HG02884 (cell line): ENCODE results near the gene LAMA1.
"Not testable (repeated sequence)": the region's sequence is repeated elsewhere in the genome, so short reads cannot be mapped to it uniquely, and the experiment has no call there.

ENCODE experiments used
- ATAC-seq: cut with Tn5 transposase; IDR thresholded peaks from one replicate; pipeline ENCODE4 v1.9.1; 2021; ENCODE audit warnings: mild to moderate bottlenecking, moderate library complexity; ENCODE audit not compliant: unreplicated experiment

The LAMA1 gene

DNA sequence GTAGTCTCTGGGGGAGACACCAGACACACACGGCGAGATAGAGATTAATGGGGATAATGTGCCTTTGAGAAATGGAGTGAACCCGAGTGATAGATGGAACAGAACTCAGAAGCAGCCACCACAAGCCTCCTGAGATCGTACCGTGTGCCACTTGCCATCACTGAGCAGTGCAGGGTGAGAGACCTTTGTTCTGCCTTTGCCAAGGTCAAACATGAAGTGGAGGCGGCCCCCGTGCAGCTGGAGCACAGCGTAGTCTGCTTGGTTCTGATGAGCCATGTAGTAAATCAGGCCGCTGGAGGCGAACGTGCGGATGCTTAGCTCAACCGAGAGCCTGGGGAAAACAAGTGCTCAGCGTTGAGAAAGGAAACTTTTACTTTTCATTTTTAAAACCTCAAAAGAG lies 167.0 kb downstream of the LAMA1 start:
- no peak for ATAC-seq

DNA sequence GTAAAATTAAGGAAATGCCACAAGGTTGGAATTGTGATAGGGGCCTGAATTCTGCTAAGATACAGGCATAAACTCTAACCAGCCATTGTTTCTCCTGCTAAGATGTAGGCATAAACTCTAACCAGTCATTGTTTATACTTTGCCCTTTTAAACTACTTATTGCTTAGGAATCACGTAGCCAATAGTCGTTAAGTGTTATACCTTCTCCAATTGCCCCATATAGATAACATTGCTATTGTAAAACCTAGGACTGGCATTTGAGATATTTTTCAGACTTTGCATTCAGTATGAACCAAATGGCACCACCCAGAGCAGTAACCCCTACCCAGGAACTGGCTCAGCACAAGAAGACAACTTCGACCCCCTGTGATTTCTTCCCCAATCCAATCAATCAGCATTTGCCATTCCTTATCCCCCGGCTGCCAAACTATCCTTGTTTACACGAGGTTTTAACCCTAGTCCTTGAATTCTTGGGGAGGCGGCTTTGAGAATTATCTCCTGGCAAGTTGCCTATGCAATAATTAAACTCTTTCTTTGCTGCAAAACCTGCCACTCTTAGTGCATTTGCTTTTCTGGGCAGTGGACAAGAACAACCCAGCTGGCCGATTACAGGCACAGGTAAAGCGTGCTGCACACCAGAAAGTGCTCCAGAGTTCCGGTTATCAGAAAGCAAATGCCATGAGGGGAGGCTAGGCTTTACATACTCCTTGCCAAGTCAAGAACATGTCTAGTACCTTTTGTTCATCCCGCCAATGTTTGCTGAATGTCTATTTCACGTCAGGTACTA lies 167.6 kb downstream of the LAMA1 start:
- no peak for ATAC-seq

DNA sequence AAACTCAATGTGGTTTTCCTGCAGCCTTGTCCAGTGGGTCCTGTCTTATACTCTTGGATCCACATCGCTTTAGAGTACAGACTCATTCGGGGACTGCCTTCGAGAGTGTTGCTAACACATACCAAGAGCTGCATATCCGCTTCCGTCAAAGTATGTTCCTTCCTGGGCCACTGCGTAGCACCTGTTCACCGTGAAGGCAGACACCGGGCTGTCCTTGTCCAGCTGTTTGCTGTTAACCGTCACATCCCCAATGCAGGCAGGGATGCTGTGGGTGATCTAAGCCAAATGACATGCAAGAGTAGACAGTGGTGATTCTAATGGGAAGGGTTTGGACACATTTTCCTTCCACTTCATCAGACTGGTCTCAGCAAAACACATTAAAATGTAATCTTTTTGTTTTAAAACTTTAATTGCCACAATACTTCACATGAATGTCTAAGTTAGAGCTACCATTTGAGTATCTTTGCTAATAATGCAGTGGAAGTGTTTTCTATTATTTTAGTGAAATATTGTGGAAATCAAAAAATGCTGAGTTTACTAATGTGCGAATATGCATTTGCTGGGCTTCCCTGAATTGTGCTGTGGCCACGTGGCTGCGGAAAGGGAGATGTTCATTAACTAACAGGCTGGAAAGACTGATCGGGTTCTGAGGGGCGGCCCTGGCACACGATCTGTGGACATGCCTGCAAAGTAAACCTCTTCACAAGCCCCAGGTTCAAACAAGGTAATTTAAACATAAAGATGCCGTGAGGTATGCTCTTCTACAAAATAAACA lies 169.1 kb downstream of the LAMA1 start:
- no peak for ATAC-seq

DNA sequence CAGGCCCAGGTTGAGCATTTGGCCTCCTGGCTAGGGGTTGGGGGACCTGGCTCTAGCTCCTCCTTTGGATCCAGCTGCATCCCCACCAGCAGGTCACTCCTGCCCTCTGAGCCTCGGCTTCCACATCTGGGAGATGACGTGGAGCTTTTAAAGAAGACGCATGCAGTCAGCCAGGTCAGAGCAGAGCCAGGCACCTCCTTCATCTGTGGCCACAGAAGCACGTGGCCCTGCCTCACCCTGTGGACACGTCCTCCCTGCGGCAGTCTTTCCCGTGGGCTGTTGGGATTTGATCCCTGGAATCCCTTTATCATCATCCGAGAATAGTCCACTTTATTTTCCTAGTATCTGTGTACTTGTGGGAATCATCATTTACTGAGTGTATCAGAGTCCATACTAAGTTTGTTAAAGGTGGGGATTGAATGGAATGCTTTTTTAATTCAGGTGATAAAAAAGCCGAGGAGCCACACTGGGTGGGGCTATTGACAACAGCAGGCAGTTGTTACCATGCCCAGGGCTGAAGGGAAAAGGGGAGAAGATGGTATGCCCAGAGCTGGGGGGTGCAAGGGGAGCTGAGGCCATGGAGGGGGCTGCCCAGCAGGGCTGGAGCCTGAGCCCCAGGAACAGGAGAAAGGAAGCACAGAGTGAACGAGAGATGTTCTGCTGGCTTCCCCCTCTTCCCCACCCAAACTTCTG lies 170.1 kb downstream of the LAMA1 start:
- no peak for ATAC-seq

DNA sequence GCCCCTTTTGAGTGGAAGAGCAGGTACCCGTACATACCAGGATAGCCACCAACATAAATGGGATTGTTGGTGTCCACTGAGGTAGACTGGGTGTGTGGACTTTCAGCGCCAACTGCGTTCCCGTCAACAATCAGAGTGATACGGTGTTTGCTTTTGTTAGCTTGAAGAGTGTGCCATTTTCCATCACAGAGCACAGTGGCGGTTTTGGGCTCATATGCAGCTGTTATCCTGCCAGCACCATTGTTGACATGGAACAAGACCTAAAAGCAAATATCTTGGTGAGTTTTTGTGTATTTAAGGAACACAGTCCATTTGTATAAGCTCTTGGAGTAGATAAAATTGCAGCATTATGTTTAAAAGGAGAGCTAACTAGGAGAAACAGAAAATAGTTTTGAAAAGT lies 174.5 kb downstream of the LAMA1 start:
- ATAC-seq: no peak

DNA sequence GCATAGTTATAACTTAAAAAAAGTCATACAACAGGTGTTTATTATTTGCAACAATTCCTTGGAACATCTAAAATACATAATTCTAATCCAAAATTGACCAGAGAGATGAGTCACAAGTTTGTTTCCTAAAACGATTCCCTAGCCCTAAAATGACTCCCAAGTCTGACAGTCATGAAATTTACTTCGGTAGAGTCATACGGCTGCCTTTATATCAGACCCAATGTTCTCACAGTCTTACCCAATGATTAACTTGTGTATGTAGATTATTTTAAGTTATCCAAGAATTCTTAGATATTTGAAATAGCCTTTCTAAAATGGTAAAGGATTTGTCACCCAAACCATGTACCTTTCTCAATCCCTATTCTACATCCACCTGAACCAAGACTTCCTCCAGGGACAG lies 174.9 kb downstream of the LAMA1 start:
- ATAC-seq: no peak

DNA sequence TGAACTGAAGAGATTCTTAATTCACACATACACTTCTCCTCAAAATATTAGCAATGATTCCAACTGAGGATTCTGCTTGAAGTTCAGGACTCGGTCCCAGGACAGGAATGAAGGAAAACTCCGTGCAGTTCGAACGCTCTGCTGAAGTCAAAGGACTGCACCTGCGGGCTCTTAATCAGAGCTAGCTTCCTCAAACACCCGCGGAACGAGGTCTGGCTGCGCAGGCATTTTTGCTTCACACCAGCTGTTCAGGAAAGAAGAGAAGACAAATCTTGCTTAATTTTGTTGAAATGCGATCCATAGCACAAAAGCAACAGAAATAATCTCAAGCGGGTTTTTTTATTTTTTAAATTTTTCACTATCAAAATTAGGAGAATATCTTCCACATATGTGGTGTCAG lies 175.6 kb downstream of the LAMA1 start:
- no peak for ATAC-seq

DNA sequence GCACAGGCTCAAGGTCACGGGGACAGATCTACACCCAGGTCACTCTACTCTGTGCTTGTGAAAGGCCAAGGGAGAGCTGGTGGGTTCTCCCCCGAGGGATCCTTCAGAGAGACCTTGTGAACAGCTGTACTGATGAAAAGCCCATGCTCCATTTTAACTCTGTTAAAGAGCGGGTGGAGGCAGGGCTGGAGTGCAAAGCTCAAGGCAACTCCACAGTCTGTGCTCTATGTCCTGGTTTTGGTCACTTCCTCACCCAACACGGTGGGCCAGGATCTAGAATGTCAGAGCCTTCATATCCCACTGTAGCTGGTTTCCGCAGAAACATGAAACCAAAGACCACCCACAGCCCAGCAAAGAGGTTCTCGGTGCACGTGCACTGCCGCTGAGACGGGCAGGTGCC lies 177.1 kb downstream of the LAMA1 start:
- ATAC-seq: no peak

DNA sequence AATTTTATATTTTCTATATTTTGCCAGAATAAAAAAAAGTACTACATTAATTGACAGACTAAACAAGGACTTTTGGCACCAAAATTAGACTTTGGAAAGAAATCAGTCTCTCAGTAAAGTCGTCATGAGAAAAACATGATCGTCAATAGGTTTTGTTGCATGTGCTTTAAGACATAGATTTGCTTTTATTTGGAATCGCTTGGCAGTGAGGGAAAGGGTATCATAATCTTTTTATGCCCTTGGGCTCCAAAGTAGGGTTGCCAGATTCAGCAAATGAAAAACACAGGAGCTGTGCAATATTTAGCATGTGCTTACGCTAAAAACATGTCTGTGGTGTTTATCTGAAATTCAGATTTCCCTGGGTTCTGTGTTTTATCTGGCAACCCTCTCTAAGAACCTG lies 177.6 kb downstream of the LAMA1 start:
- ATAC-seq: no peak

DNA sequence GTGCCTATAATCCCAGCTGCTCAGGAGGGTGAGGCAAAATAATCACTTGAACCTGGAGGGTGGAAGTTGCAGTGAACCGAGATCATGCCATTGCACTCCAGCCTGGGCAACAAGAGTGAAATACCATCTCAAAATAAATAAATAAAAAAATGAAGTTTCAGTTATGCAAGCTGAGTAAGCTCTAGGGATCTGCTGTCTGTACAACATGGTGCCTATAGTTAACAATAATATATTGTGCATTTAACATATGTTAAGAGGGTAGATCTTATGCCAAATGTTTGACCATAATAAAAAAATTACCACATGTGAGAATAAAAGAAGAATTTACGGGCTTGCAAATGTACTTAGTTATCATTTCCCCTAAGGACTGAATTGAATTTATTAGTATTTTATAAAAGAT lies 179.2 kb downstream of the LAMA1 start:
- ATAC-seq: not testable (repeated sequence)

DNA sequence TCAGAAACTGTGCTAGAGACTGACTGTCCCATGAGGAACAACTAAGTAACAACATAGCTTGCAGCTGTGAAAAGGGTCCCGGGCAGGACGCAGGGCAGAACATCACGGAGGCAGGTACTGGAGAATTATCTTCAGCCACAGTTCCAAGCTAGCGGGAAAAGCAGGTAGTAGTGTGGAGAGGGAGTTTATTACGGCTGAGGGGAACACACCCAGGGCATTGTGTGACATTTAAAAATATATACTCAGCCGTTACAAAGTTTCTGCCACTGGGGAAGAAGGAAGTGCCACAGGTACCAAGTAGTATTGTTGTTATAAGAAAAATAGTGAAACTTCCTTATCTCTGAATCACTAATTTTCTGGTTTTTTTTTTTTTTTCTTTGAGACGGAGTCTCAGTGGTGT lies 179.6 kb downstream of the LAMA1 start:
- ATAC-seq: no peak

DNA sequence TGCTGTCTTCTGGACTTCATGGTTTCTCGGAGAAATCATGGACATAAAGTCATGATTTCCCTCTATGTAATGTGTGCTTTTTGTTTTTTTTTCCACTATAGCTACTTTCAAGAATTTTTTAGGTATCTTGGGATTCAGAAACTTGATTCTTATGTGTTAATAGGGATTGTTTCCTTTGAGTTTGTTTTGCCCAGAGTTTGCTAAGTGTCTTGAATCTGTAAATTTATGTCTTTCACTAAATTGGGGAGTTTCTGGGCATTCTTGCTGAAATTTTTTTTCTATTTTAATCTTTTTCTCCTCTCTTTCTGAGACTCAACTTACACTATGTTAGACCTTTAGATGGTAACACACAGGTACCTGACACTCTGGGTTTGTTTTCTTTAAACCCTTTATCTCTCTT lies 182.7 kb downstream of the LAMA1 start:
- ATAC-seq: no peak

DNA sequence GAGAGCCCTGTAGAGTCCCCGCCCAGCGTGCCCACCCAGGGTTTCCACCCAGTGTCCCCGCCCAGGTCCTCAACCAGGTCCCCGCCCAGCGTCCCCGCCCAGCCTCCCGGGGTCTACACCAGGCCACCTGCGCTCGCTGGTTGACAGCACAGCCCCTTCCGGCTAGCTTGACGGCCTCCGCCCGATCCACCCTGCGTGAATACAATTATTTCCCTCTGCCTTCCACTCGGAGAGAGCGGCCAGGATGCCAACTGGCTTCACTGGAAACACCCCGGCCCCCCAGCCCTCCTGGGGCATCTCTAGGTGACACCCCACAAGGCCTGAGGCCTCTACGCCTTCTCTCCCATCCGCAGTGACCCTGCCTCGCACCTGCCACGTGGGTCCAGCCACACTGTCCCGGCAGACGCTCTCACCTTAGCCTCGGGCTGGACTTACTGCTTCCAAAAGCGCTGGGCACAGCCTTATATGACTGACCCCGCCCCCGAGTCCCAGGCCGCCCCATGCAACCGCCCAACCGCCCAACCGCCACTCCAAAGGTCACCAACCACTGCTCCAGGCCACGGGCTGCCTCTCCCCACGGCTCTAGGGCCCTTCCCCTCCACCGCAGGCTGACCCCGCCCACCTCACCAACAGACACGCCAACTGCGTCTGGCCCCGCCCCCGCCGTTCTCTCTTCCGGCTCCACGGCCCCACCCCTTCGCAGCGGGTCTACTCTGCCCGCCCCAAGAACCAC lies 188.1 kb downstream of the LAMA1 start:
- ATAC-seq: no peak

DNA sequence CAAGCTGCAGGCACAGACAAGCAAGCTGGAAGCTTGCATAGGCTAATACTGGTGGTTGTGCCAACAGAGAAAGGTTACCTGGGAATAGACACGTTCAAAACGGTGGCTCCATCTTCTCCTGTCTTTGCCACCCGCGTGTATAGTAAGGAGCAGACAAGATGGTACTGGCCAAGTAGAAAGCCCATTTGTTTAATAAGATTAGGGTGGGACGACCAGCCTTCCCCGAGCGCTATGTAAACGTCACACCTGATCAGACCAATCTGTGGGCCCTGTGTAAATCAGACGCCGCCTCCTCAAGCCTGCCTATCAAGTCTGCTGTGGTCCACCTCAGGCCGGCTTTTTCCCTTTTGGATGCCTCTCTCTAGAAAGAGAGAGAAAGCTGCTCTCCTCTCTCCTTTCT lies 189.2 kb downstream of the LAMA1 start:
- no peak for ATAC-seq

DNA sequence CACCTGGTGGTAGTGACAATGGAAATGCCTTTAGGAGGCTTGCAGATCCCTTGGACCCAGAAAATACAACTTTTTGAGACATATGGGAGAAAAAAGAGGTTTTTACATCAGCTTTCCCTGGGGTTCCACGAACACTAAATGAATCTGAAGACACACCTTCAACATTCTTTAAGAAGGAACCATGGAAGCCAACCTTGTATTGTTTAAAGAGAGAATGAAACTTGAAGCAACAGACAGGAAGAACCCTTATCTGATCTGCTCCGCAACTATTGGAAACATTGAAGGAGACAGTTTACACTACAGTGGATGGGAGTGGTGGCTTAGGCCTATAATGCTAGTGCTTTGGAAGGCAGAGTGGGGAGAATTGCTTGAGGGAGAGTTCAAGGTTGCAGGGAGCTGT lies 190.4 kb downstream of the LAMA1 start:
- ATAC-seq: no peak

DNA sequence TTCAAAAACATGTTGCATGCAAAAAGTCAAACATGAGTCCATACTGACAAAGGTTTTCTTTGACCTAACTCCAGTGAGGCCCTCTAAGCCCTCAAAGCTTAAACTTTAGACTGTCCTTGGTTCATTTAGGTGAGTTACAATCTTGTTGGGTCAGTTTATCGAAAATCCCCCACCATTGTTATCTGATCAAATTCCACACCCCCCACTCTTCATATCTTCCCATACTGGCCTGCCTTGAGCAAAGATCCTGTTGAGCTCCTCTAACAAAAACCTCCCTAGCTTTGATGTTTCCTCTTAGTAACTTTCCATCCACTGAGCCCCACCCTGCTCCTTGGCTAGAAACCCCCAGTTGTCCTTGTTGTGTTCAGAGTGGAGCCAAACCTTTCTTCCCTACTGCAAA lies 194.4 kb downstream of the LAMA1 start:
- no peak for ATAC-seq

DNA sequence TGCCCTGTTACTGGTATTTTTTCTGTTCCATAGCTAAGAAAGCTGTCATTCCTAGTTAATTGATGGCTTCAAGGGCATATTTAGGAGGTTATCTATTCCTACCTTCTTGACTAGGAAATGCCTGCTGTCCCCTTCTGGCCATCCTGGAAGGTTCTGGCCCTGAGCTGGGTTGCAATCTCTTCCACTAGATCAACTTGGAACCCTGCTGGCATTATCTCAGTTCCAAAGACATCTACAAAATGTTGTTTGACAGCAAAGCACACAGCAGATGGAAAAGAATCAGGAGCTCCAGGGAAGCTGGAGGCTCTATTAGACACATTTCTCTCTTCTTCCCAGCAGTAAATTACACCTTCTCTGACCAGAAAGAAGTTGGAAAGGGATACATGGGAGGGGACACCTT lies 196.0 kb downstream of the LAMA1 start:
- ATAC-seq: no peak

DNA sequence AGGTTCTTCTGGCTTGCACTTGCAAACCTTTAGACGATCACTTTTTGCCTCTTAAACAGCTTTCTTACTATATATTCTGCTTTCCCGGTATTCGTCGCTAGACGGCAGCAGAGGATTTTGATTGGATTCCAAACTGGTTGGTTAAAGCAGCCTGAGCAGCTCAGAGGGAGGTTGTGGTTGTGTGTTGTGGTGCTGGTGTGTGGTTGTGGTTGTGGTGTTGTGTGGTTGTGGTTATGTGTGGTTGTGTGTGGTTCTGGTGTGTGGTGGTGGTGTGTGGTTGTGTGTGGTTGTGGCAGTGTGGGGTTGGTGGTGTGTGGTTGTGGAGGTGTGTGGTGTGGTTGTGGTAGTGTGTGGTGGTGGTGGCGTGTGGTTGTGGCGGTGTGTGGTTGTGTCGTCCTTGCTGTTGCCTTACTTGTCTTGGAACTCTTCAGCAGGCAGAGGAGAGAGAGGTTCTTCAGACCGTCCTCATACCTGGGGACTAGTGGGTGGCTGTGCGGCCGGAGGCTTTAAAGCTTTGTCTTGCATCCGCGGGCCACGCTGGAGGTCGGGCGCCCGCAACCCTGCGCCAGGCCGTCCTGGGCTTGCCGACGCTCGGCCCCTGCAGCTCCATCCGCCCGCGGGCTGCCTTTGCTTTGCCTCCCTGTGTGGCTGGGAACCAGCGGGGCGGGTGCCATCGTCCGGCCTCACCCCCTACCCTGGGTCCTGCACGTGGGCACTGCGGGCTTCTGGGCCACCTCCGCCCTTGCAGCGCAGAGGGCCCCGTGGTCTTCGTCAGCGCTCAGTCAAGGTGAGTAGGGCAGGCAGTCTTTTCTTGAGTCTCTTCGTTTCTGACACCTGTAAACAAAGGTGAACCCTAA lies 197.3 kb downstream of the LAMA1 start:
- ATAC-seq: no peak

DNA sequence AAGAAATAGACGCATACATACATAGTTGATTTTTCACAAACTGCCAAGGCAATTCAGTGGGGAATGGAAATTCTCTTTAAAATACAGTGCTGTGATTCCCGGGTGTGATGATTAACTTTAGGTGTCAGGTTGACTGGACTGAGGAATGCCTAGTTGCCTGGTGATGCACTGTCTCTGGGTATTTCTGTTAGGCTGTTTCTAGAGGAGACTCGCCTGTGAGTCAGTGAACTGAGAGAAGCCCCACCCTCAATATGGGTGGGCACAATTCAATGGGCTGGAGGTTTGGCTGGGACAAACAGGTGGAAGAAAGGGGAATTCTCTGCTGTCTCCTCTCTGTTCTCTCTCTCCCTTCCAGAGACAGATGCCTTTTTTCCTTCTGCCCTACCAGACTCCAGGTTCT lies 200.5 kb downstream of the LAMA1 start:
- no peak for ATAC-seq

DNA sequence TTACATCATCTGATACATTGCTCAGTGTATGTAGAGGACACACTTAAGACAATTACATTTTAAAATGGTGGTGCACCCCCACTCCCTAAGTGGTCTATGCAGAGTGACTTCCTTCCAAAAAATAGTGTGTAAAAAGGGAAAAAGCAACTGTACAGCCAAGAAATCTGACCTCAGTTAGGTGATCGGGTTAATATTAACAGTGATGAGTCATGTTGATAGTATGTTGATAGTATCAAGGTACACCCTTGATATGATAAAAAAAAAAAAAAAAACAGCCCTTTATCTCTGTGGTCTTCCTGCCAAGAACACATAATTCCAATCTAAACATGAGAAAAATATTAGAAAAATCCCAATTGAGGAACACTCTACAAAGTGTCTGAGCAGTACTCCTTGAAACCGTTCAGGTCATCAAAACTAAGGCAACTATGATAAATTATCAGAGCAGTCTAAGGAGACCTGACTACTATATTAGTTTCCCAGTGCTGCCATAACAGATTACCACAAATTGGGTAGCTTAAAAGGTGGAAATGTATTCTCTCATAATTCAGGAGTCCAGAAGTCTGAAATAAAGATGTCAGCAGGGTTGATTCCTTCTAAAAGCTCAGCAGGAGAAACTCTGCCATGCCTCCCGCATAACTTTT lies 216.2 kb downstream of the LAMA1 start:
- ATAC-seq: no peak
